GM04504 (cell line): ENCODE measurements around the gene MSL1.

Experiments
- DNase-seq: peaks from one replicate; pipeline ENCODE4 v3.0.0-alpha.2; 2012; ENCODE audit warnings: low read depth

MSL1 gene

GRCh38 chr17:40176754-40177110, 55.0 kb downstream of the MSL1 start:
- no peak for DNase-seq

GRCh38 chr17:40177275-40177874, 55.6 kb downstream of the MSL1 start, which contains the start of gene RAPGEFL1:
Gene RAPGEFL1, plus strand, starts transcription at chr17:40177470. Its CDS starts 392 bp downstream, at chr17:40177862.
- no peak for DNase-seq

- no peak for DNase-seq
Observed at GRCh38 chr17:40178021-40178601, 56.3 kb downstream of the MSL1 start.

GRCh38 chr17:40178660-40179059, 56.9 kb downstream of the MSL1 start:
- no peak for DNase-seq

- no peak for DNase-seq
Observed at GRCh38 chr17:40179923-40180659, 58.3 kb downstream of the MSL1 start.

GRCh38 chr17:40180694-40181093, 58.9 kb downstream of the MSL1 start:
- DNase-seq, result no peak

GRCh38 chr17:40181205-40181604, 59.4 kb downstream of the MSL1 start:
- DNase-seq, result no peak

GRCh38 chr17:40182606-40183005, 60.8 kb downstream of the MSL1 start:
- no peak for DNase-seq
